Measurements from ENCODE around the gene SURF4.

SURF4 gene

DNA sequence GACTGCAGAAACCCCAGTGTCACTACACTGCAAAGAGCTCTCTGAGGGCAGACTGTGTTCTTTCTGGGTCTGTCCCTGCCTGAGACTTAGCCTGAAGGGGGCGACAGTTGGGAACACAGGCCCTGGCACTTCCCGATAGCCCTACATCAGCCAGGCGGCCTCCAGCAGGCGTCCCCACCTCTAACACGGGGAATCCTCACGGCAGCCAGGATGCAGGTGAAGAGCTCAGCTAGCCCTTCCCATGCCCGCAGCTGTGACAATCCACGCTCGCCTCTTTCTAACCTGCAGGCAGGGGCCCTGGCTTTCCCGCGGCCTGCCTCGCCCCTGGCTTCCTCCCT lies 33.8 kb downstream of the SURF4 start:
- no peaks in the 10 kb centered on the region for H3K27me3 ChIP-seq (ENCODE audit: insufficient read depth, poor library complexity, severe bottlenecking)
- TF ChIP-seq POLR2AphosphoS5 (IDR thresholded peaks at IDR 0.05; ENCODE audit: low read depth) (0 out of 2 replicates have a peak, but pooled peaks have one; percentile 1), SPI1 (IDR thresholded peaks at IDR 0.05; ENCODE audit: borderline replicate concordance, low read depth) (no peak)
- no peak overlapping the region for H3K4me3 ChIP-seq (replicated peaks; ENCODE audit: insufficient read depth, low read length)
- peak overlapping the region; percentile 56 for H3K27ac ChIP-seq (replicated peaks)
- DNase-seq (ENCODE audit: low read depth in 1 of 2, low spot score in 1 of 2), result no peak

GRCh38 chr9:133341369-133342068 lies 34.3 kb downstream of the SURF4 start:
- Histone ChIP-seq H3K4me3 (replicated peaks; ENCODE audit: insufficient read depth, low read length) (no peak overlapping the region), H3K27ac (replicated peaks) (peak overlapping the region; percentile 56), H3K27me3 (ENCODE audit: insufficient read depth, poor library complexity, severe bottlenecking) (no peaks in the 10 kb centered on the region)
- TF ChIP-seq REST (IDR thresholded peaks at IDR 0.05; ENCODE audit: insufficient replicate concordance, low read depth) (no peak), SPI1 (IDR thresholded peaks at IDR 0.05; ENCODE audit: borderline replicate concordance, low read depth) (peak; percentile 51; the same call in 1 of the 2 replicates), POLR2AphosphoS5 (IDR thresholded peaks at IDR 0.05; ENCODE audit: low read depth) (peak; percentile 83)
- DNase-seq (ENCODE audit: low read depth in 1 of 2, low spot score in 1 of 2), result peak in 1 of 2 experiments; percentile 88

DNA sequence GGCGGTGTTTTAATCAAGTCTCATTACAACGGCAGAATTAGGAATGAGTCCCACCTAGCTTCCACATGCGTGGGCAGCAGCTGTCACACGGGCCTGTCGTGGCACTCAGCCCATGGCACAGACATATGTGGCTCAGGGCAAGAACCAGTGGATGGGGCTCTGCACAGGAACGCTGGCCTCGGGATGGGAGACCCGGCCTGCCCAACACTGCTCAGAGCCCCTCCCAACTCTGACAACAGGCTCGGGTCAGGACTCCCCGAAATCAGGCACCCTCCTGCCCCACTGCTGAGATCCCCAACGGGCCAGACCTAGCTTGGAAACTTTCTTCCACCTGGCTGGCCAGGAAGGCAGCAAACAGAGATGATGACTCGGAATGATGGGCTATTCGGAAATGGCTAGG lies 34.9 kb downstream of the SURF4 start:
- no peaks in the 10 kb centered on the region for H3K27me3 ChIP-seq (ENCODE audit: insufficient read depth, poor library complexity, severe bottlenecking)
- H3K27ac ChIP-seq (replicated peaks), result peak overlapping the region; percentile 56

More for the DNA sequence above, 34.9 kb downstream of the SURF4 start:
- H3K4me3 ChIP-seq (replicated peaks; ENCODE audit: insufficient read depth, low read length), result no peak overlapping the region
- no peak for DNase-seq (ENCODE audit: low read depth in 1 of 2, low spot score in 1 of 2)
- TF ChIP-seq GABPA (IDR thresholded peaks at IDR 0.05; ENCODE audit: low read depth) (no peak), SPI1 (IDR thresholded peaks at IDR 0.05; ENCODE audit: borderline replicate concordance, low read depth) (no peak), CTCF (IDR thresholded peaks at IDR 0.05; ENCODE audit: insufficient read depth, low read length) (no peak), POLR2AphosphoS5 (IDR thresholded peaks at IDR 0.05; ENCODE audit: low read depth) (no peak), REST (IDR thresholded peaks at IDR 0.05; ENCODE audit: insufficient replicate concordance, low read depth) (no peak)

Data from HL-60 (cell line).